MM.1S (cell line): ENCODE results near the gene KCNJ2.
A peak's percentile ranks its signal among the peaks of the same experiment; 100 is the strongest.

Experiments
- DNase-seq: peaks from one replicate; pipeline ENCODE4 v3.0.0-alpha.2; 2015
- H2AFZ ChIP-seq: fragments of 300-600 bp; sonication (generic); 2 replicates; pipeline ENCODE4 v1.6.0; 2016; ENCODE audit warnings: antibody characterized with exemption, low read length
- H3F3A ChIP-seq: fragments of 300-600 bp; sonication (generic); 2 replicates; pipeline ENCODE4 v1.6.1; 2016; ENCODE audit warnings: mild to moderate bottlenecking, antibody characterized with exemption, low read length, moderate library complexity, mixed read lengths; ENCODE audit not compliant: insufficient read depth
- H3K27ac ChIP-seq: fragments of 300-600 bp; sonication (generic); 2 replicates; pipeline ENCODE4 v1.5.1; 2016; ENCODE audit warnings: mild to moderate bottlenecking, low read length
- H3K27me3 ChIP-seq: fragments of 300-600 bp; sonication (generic); replicated peaks from 2 replicates; pipeline ENCODE4 v1.6.0; 2016; ENCODE audit warnings: low read length; ENCODE audit not compliant: insufficient read depth
- H3K36me3 ChIP-seq: fragments of 300-600 bp; sonication (generic); replicated peaks from 2 replicates; pipeline ENCODE4 v1.6.1; 2016; ENCODE audit warnings: mild to moderate bottlenecking, low read length, mixed read lengths; ENCODE audit not compliant: insufficient read depth
- H3K4me1 ChIP-seq: fragments of 300-600 bp; sonication (generic); 2 replicates; pipeline ENCODE4 v1.6.1; 2016; ENCODE audit warnings: low read length, mixed read lengths
- H3K4me2 ChIP-seq: fragments of 300-600 bp; sonication (generic); 2 replicates; pipeline ENCODE4 v1.6.0; 2016; ENCODE audit warnings: low read depth, low read length
- H3K4me3 ChIP-seq: fragments of 300-600 bp; sonication (generic); 2 replicates; pipeline ENCODE4 v1.5.1; 2016; ENCODE audit warnings: low read length, mixed read lengths
- H3K79me2 ChIP-seq: fragments of 300-600 bp; sonication (generic); 2 replicates; pipeline ENCODE4 v1.6.1; 2016; ENCODE audit warnings: mixed run types, low read length, mixed read lengths
- H3K9ac ChIP-seq: fragments of 300-600 bp; sonication (generic); 2 replicates; pipeline ENCODE4 v1.6.1; 2016; ENCODE audit warnings: low read length, mixed read lengths
- H3K9me2 ChIP-seq: fragments of 300-600 bp; sonication (generic); replicated peaks from 2 replicates; pipeline ENCODE4 v1.6.1; 2016; ENCODE audit warnings: mild to moderate bottlenecking, low read length, mixed read lengths; ENCODE audit not compliant: insufficient read depth
- H3K9me3 ChIP-seq: fragments of 300-600 bp; sonication (generic); replicated peaks from 2 replicates; pipeline ENCODE4 v1.6.1; 2016; ENCODE audit warnings: mild to moderate bottlenecking, low read length, mixed read lengths; ENCODE audit not compliant: insufficient read depth
- H4K20me1 ChIP-seq: fragments of 300-600 bp; sonication (generic); 2 replicates; pipeline ENCODE4 v1.6.1; 2016; ENCODE audit warnings: mild to moderate bottlenecking, low read length, moderate library complexity, mixed read lengths; ENCODE audit not compliant: insufficient read depth
- EZH2 ChIP-seq: fragments of 300-600 bp; sonication (generic); optimal IDR thresholded peaks from 2 replicates; pipeline ENCODE3; 2017; ENCODE audit warnings: low read depth, mild to moderate bottlenecking, antibody characterized with exemption, low read length, mixed read lengths
- EZH2phosphoT487 ChIP-seq: fragments of 300-600 bp; sonication (generic); IDR thresholded peaks from 2 replicates; pipeline ENCODE4 v1.6.1; 2018; ENCODE audit warnings: antibody characterized with exemption, low read length
- TF ChIP-seq, protein P1 (sequence below): fragments of 300-600 bp; sonication (generic); IDR thresholded peaks from 2 replicates; pipeline ENCODE4 v1.5.1; 2016; ENCODE audit warnings: antibody characterized with exemption, low read length, mixed read lengths

KCNJ2 gene

DNA sequence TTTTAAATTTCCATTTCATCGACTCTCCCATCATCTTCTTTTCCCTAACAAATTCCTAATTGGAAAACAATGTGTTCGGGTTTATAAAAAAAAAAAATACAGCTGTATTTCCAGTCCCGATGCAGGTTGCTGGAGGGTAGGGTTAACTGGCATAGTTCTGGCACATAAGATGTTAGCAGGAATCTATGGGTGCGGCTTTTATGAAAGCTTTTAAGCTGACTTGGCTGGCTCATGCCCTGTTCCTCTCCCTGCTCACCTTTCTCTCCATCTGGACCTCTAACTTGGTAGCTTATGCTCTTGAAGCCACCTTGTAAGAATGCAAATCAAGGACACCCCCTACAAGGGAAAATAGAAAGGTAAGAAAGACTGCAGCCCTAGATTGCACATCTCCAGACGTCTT is 33.2 kb upstream of the KCNJ2 start:
- H3K79me2 ChIP-seq = no peaks in the 10 kb centered on the region
- no peaks in the 10 kb centered on the region for H3K4me1 ChIP-seq
- no peak overlapping the region for H3K27ac ChIP-seq
- no peak overlapping the region for H2AFZ ChIP-seq
- DNase-seq = no peak
- no peak overlapping the region for H3K4me2 ChIP-seq
- no peak for TF ChIP-seq EZH2phosphoT487
- TF ChIP-seq, protein P1, sequence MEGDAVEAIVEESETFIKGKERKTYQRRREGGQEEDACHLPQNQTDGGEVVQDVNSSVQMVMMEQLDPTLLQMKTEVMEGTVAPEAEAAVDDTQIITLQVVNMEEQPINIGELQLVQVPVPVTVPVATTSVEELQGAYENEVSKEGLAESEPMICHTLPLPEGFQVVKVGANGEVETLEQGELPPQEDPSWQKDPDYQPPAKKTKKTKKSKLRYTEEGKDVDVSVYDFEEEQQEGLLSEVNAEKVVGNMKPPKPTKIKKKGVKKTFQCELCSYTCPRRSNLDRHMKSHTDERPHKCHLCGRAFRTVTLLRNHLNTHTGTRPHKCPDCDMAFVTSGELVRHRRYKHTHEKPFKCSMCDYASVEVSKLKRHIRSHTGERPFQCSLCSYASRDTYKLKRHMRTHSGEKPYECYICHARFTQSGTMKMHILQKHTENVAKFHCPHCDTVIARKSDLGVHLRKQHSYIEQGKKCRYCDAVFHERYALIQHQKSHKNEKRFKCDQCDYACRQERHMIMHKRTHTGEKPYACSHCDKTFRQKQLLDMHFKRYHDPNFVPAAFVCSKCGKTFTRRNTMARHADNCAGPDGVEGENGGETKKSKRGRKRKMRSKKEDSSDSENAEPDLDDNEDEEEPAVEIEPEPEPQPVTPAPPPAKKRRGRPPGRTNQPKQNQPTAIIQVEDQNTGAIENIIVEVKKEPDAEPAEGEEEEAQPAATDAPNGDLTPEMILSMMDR = no peak
- no peak for TF ChIP-seq EZH2
- no peak overlapping the region for H3K9ac ChIP-seq
- no peaks in the 10 kb centered on the region for H4K20me1 ChIP-seq
- H3K27me3 ChIP-seq = no peaks in the 10 kb centered on the region
- no peaks in the 10 kb centered on the region for H3K9me3 ChIP-seq
- H3K9me2 ChIP-seq = no peaks in the 10 kb centered on the region
- no peaks in the 10 kb centered on the region for H3F3A ChIP-seq
- H3K36me3 ChIP-seq = no peaks in the 10 kb centered on the region
- H3K4me3 ChIP-seq = no peak overlapping the region

GRCh38 chr17:70137451-70138230 is 31.7 kb upstream of the KCNJ2 start:
- Histone ChIP-seq H3K79me2 (no peaks in the 10 kb centered on the region), H3K27me3 (no peaks in the 10 kb centered on the region), H3K27ac (no peak overlapping the region), H2AFZ (no peak overlapping the region), H4K20me1 (no peaks in the 10 kb centered on the region), H3K4me2 (peak overlapping the region; percentile 58; the same call in 1 of the 2 replicates), H3K9me2 (no peaks in the 10 kb centered on the region), H3K4me1 (no peaks in the 10 kb centered on the region), H3K4me3 (no peak overlapping the region), H3K36me3 (no peaks in the 10 kb centered on the region), H3K9me3 (no peaks in the 10 kb centered on the region), H3F3A (no peaks in the 10 kb centered on the region), H3K9ac (no peak overlapping the region)
- TF ChIP-seq, protein P1 = no peak
- no peak for TF ChIP-seq EZH2
- TF ChIP-seq EZH2phosphoT487 = no peak
- peak; percentile 70 for DNase-seq

DNA sequence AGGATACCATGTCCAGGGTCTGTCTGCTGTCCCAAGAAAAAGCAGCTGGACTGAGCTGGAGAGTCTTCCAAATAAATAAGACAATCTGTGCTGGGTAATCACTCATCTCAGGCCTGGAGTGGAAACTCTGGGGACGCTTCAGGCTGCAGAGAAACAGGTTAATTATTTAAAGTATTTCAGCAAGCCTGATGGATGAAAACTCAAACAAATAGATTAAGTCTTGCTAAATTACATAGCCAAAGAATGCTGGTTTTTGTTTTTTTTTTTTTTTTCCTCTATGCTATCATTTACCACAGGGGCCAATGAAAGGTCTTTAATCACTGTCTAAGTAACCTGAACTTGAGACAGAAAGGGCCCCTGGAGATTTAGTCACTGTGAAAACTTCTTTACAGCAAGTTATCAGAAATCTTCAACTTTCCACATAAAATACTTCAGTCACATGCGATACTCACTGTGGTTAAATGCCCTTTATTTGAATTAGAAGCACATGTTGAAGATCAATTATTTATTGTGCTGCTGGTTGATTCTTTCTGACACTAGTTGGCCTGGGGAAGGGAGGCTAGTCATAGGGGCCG is 31.0 kb upstream of the KCNJ2 start:
- Histone ChIP-seq H3K79me2 (no peaks in the 10 kb centered on the region), H3F3A (no peaks in the 10 kb centered on the region), H3K9ac (no peak overlapping the region), H2AFZ (no peak overlapping the region), H3K9me3 (no peaks in the 10 kb centered on the region), H3K36me3 (no peaks in the 10 kb centered on the region), H3K4me3 (no peak overlapping the region), H3K27ac (no peak overlapping the region), H3K9me2 (no peaks in the 10 kb centered on the region), H4K20me1 (no peaks in the 10 kb centered on the region), H3K4me1 (no peaks in the 10 kb centered on the region), H3K4me2 (no peak overlapping the region), H3K27me3 (no peaks in the 10 kb centered on the region)
- TF ChIP-seq EZH2phosphoT487 (no peak), EZH2 (no peak)
- TF ChIP-seq, protein P1 = no peak
- DNase-seq = no peak
